Measurements from ENCODE around the gene CREB5.

DNA sequence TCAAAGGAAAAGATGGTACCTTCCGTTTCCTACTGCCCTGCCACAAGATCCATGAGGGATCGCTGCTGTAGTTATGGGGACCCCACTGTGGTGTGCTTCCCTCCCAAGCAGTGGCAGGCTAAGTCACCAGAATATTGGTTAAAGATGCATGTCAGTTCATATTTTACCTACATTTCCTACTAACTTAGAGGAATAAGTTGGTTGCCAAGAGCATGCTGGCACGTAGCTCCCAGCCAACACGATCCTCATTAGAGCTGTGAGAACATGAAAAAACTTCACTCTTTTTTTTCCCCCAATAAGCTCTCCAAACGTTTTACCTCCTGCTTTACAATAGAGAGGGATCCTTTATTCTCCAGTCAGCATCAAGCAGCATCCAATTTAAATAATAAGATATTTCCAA is 342.1 kb downstream of the CREB5 start:
- TF ChIP-seq POLR2A (IDR thresholded peaks at IDR 0.05; ENCODE audit: low read depth, low read length) = no peak
- no peak for TF ChIP-seq POLR2AphosphoS5 (IDR thresholded peaks at IDR 0.05; ENCODE audit: low read depth, low read length)

All from GM12892 (cell line).